HG03066 (cell line): ENCODE data around the gene CDH15.

Experiments
- ATAC-seq: cut with Tn5 transposase; IDR thresholded peaks from one replicate; pipeline ENCODE4 v1.9.1; 2021; ENCODE audit warnings: low read depth; ENCODE audit not compliant: unreplicated experiment

The CDH15 gene

DNA sequence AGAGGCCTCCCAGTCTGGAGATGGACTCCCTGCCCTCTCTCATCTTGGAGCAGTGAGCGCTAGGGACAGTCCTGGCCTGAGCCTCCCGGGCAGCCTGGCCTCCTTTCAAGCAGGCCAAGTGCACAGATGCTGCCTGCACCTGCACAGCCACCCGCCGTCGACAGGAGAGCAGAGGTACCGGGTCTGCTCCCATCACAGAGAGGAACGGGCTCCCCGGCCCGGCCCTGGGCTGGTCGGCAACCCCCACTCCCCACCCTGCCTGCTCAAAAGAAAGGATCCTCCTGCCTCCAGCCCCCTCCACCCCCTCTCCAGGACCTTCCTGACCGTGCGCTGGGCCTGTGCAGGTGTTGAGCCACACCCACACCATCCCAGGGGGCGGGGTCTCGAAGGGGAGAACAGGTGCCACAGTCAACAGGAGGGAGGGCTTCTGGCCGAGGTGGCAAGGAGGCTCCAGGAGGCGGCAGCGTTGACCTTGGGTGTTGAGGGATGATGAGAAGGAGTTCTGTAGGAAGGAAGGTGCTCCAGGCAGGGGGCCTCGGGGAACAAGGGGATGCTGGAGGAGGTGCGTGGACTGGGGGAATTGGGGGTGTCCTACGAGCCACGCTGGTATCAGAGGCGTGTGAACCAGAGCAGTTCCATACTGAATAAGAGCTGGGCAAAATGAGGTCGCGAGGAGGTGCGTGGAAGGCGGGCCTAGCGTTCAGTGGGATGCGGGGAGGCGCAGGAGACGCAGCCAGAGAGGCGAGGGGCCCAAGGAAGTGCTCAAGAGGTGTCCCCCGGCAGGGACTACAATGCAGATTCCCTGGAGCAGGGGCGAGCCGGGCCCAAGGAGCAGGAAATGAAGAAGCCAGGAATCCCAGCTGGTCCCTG lies 967 bp upstream of the CDH15 start:
- ATAC-seq, result no peak

- no peak for ATAC-seq
Measured at GRCh38 chr16:89172171-89172527, 601 bp downstream of the CDH15 start.

DNA sequence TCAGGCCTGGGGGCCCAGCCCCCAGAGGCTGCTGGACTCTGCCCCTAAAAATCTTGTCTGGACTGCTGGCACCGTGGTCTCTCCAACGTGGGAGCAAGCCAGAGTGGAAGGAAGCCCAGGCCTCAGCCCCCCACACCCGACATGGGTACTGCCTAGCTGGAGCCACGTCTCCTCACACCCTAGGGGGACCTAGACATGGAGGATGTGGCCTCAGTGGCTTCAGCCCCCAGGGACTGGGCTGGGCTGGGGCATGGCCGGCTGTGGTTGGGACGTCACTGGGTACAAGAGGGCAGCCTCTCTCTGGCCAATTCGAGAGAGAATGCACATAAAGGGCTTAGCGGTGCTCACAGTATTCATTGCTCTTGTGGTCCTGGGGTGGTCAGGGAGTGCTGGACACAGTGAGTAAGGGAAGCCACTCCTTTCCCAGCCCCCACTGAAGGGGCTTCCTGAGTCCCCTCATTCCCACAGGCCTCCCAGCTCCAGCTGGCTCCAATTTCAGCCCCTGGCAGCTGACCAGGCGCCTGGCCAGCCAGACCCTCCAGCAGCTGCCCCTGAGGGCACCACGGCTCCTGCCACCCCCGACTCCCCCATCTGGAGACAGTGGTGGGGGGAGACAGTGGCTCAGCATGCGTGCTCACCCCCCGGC lies 1.1 kb downstream of the CDH15 start:
- ATAC-seq, result no peak

DNA sequence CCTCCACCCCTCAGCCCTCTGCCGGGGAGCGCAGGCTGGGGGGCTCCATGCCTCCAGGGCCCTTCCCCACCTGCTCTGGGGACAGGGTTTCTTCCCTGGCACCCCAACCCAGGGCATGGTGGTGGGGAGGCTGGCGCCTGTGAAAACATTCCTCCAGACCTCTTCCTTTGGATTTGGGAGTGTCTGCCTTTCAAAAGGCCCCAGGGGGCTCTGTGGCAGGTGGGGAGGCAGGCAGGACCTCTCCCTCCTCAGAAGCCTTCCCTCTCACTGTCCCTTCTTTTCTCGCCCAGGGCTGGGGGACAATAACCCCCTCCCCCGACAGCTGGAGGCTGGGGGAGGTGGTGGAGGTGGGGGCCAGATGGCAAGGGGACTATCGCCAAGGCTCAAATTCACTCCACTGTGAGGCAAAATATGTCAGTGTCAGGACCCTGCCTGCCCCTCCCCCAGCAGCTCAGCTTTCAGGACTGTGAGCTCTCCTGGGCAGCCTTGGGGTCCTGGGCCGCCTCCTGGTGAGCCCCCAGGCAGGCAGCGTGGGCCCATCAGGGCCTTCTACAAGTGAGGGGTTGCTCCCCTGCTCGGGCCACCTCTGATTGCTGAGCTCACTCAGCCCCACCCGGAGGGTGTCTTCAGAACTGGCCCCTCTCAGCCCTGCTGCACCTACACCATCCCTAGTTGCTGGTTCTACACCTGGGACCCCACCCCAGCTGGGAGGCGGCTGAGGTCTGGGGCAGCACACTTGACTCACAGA lies 1.8 kb downstream of the CDH15 start:
- no peak for ATAC-seq

- ATAC-seq, result no peak
Measured at GRCh38 chr16:89174055-89174827, 2.7 kb downstream of the CDH15 start.

DNA sequence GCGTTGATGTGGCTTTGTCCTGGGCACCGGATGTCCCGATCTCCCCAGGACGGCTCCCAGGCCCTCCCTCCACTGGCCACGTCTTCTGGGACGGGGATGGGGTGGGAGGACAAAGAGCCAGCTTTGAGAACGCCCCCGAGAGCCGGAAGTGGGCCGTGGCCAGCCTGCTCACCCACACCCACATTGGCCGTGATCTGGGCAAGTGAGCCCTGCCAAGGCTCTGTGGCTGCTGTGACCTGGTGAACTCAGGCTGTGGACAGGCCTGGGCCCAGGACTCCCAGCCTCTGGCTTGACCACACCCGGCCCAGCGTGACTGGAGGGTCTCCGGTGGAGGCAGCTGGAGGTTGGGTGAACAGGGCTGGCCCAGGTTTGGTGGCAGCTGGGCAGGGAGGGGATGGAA lies 3.3 kb downstream of the CDH15 start:
- no peak for ATAC-seq

- no peak for ATAC-seq
Measured at GRCh38 chr16:89175280-89176146, 4.0 kb downstream of the CDH15 start.

- ATAC-seq, result no peak
Measured at GRCh38 chr16:89176147-89176690, 4.7 kb downstream of the CDH15 start.

- no peak for ATAC-seq
Measured at GRCh38 chr16:89176717-89177116, 5.2 kb downstream of the CDH15 start.

DNA sequence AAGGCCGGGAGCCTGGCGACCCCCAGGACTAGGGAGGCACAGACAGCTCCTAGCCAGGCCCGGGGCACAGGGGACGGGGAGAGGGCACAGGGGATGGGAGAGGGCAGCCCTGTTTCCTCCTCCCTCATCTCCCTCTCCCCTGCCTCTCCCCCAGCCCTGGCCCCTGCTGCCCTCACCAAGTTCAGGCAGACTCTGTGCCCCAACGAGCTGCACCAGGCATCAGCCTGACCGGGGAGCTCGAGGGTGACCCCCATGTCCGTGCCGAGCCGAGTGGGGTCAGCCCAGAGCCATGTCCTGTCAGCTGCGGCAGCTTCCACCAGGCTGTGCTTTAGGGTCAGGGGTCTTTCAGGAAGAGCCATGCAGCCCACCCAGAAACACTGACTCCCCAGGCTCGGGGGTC lies 6.0 kb downstream of the CDH15 start:
- ATAC-seq, result no peak

DNA sequence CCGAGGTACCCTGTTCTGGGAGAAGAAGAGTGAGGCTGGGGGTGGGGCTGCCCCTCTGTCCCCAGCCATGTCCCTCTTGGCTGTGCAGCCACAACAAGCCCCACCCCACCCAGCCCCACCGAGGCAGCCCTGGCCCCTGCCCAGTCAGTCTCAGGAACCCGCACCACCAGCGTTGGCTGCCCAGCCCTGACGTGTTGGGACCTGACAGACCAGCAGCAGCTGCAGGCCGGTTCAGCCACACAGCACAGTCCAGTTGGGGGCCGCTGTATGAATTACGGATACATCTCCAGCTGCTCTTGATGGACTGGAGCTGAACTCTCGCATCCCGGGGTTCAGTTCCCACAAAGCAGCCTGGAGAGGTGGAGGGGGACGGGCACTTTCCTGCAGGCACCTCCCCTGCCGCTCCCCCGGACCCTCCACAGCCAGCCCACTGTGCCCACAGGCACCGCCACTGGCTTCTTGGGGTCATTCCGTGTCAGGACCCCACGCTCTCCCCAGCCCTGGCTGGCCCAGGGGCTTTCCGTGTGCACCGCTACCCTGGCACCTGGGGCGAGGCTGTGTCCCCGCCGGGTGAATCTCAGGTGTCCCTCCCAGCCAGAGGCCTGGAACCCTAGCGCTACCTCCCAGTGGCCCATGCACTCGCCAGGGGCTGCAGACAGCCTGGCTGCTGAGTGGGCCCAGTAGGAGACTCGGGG lies 7.1 kb downstream of the CDH15 start:
- ATAC-seq, result no peak

DNA sequence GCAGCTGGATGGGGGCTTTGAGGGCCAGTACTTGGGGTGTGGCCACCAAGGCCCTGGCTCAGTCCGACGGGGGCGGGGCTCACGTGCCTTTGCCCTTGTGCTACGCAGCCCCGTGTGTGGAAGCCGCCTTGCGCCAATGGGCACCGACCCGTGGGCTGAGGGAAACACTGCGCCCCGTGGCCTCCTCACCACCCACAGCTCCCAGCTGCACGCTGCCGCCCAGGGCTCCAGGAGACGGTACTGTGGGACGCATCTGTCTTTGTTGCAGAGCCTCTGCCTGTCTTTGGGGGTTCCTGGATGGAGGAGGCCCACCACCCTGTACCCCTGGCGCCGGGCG lies 7.6 kb downstream of the CDH15 start:
- ATAC-seq, result no peak

- ATAC-seq, result no peak
Measured at GRCh38 chr16:89179656-89180315, 8.2 kb downstream of the CDH15 start.

GRCh38 chr16:89183463-89183862 lies 11.9 kb downstream of the CDH15 start:
- no peak for ATAC-seq

DNA sequence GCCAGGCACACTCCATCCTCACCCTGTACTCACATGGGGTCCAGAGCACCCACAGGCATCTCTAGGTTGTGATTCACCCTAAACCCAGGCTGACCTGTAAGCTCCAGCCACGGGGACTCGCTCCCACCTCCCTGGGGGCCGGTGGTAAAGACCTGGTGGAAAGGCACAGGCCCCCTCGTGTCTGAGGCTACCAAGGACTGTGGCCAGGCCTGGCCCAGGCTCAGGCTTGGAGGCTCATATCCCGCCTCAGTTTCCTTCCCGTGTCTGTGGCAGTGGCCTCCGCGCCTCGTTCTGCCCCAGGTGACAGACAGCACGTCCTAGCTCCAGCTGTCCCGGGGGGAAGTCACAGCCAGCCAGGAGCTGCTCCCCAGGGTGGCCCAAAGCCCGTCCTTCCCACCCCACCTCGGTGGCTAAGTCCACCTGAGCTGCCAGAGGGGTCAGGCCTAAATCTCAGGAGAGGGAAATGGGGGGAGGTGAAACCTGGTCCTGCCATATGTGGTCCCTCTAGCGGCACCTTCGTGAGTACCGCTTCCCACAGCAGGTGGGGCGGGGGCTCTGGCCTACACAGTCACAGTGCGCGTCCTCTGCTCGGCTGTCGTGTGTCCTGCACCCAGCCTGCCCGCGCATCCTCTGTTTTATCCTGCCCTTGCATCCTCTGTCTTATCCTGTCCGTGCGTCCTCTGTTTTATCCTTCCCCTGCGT lies 12.6 kb downstream of the CDH15 start:
- no peak for ATAC-seq

- ATAC-seq, result no peak
Measured at GRCh38 chr16:89184677-89184932, 13.1 kb downstream of the CDH15 start.

- no peak for ATAC-seq
Measured at GRCh38 chr16:89184933-89185794, 13.6 kb downstream of the CDH15 start.
